ENCODE results near the gene SUGP1. TPM values are rescaled to one million over a fixed set of nuclear protein-coding genes. Genes with fewer than 3 reads are reported as not detected.
A peak's percentile ranks its signal among the peaks of the same experiment; 100 is the strongest.

Gene SUGP1
- total RNA-seq, 2 experiments from 2014 or later: 49.4 to 62.0 TPM

- DNase-seq: no peak
- CTCF ChIA-PET: no interaction called here
- no peaks in the 10 kb centered on the region for H3K27me3 Mint-ChIP-seq
- H3K27ac Mint-ChIP-seq: no peak overlapping the region
- H3K9me3 Mint-ChIP-seq (ENCODE audit: low read depth): no peaks in the 10 kb centered on the region
- POLR2A ChIA-PET: no interaction called here
- ATAC-seq: no peak
- no peaks in the 10 kb centered on the region for H3K4me1 Mint-ChIP-seq
- H3K4me3 Mint-ChIP-seq: no peak overlapping the region
- peaks cover 23% of the 10 kb centered on the region for H3K36me3 Mint-ChIP-seq (ENCODE audit: low read depth)
- intact Hi-C loops (cut with DNase I, micrococcal nuclease): no loop called here
These were observed 16.8 kb upstream of the SUGP1 start for GRCh38 chr19:19337120-19337519.

GRCh38 chr19:19336597-19336996 is 16.3 kb upstream of the SUGP1 start:
- H3K9me3 Mint-ChIP-seq (ENCODE audit: low read depth): no peaks in the 10 kb centered on the region
- no peak overlapping the region for H3K27ac Mint-ChIP-seq
- H3K36me3 Mint-ChIP-seq (ENCODE audit: low read depth): peaks cover 23% of the 10 kb centered on the region
- CTCF ChIA-PET: no interaction called here
- intact Hi-C loops (cut with DNase I, micrococcal nuclease): no loop called here
- H3K4me1 Mint-ChIP-seq: no peaks in the 10 kb centered on the region
- H3K27me3 Mint-ChIP-seq: no peaks in the 10 kb centered on the region
- POLR2A ChIA-PET: no interaction called here
- DNase-seq (no peak), ATAC-seq (no peak)
- H3K4me3 Mint-ChIP-seq: no peak overlapping the region

GRCh38 chr19:19335408-19336158 is 15.3 kb upstream of the SUGP1 start:
- Mint-ChIP-seq H3K27me3 (no peaks in the 10 kb centered on the region), H3K4me1 (no peaks in the 10 kb centered on the region), H3K27ac (no peak overlapping the region), H3K4me3 (no peak overlapping the region), H3K36me3 (ENCODE audit: low read depth) (peaks cover 23% of the 10 kb centered on the region), H3K9me3 (ENCODE audit: low read depth) (no peaks in the 10 kb centered on the region)
- ChIA-PET CTCF (interaction anchor here (0.7 kb wide), 1 partner anchor 460 kb away, joined by 3 read pairs; no protein-coding TSS in a partner anchor), POLR2A (no interaction called here)
- intact Hi-C loops (cut with DNase I, micrococcal nuclease): no loop called here
- ATAC-seq: no peak
- no peak for DNase-seq

- DNase-seq: no peak
- Mint-ChIP-seq H3K27me3 (no peaks in the 10 kb centered on the region), H3K36me3 (ENCODE audit: low read depth) (peaks cover 23% of the 10 kb centered on the region), H3K4me3 (no peak overlapping the region), H3K4me1 (no peaks in the 10 kb centered on the region), H3K9me3 (ENCODE audit: low read depth) (no peaks in the 10 kb centered on the region), H3K27ac (no peak overlapping the region)
- CTCF ChIA-PET: interaction anchor here (0.7 kb wide), 1 partner anchor 461 kb away, joined by 3 read pairs; no protein-coding TSS in a partner anchor
- intact Hi-C loops (cut with DNase I, micrococcal nuclease): no loop called here
- ATAC-seq: no peak
- POLR2A ChIA-PET: no interaction called here
These were observed 14.7 kb upstream of the SUGP1 start for GRCh38 chr19:19334989-19335344.

- H3K4me3 Mint-ChIP-seq: no peak overlapping the region
- intact Hi-C loops (cut with DNase I, micrococcal nuclease): no loop called here
- ChIA-PET CTCF (interaction anchor here (1.1 kb wide), 1 partner anchor 160 kb away, joined by 3 read pairs; no protein-coding TSS in a partner anchor), POLR2A (no interaction called here)
- no peak overlapping the region for H3K27ac Mint-ChIP-seq
- H3K27me3 Mint-ChIP-seq: no peaks in the 10 kb centered on the region
- peaks cover 25% of the 10 kb centered on the region for H3K36me3 Mint-ChIP-seq (ENCODE audit: low read depth)
- H3K4me1 Mint-ChIP-seq: peaks cover 2% of the 10 kb centered on the region
- no peak for ATAC-seq
- no peaks in the 10 kb centered on the region for H3K9me3 Mint-ChIP-seq (ENCODE audit: low read depth)
- DNase-seq: no peak
These were observed 14.0 kb upstream of the SUGP1 start for GRCh38 chr19:19334063-19334988.

- H3K27ac Mint-ChIP-seq: peak overlapping the region; percentile 74
- H3K36me3 Mint-ChIP-seq (ENCODE audit: low read depth): peaks cover 24% of the 10 kb centered on the region
- H3K4me1 Mint-ChIP-seq: peaks cover 29% of the 10 kb centered on the region
- POLR2A ChIA-PET: no interaction called here
- intact Hi-C loops (cut with DNase I, micrococcal nuclease): no loop called here
- peak; percentile 75 for ATAC-seq
- CTCF ChIA-PET: no interaction called here
- no peaks in the 10 kb centered on the region for H3K9me3 Mint-ChIP-seq (ENCODE audit: low read depth)
- H3K4me3 Mint-ChIP-seq: no peak overlapping the region
- peak; percentile 25 for DNase-seq
- no peaks in the 10 kb centered on the region for H3K27me3 Mint-ChIP-seq
These were observed 8.8 kb upstream of the SUGP1 start for GRCh38 chr19:19329126-19329525.

- intact Hi-C loops (cut with DNase I, micrococcal nuclease): no loop called here
- Mint-ChIP-seq H3K36me3 (ENCODE audit: low read depth) (peaks cover 29% of the 10 kb centered on the region), H3K27me3 (no peaks in the 10 kb centered on the region), H3K4me3 (no peak overlapping the region), H3K9me3 (ENCODE audit: low read depth) (no peaks in the 10 kb centered on the region), H3K27ac (no peak overlapping the region), H3K4me1 (peaks cover 38% of the 10 kb centered on the region)
- POLR2A ChIA-PET: no interaction called here
- ATAC-seq: no peak
- CTCF ChIA-PET: no interaction called here
- no peak for DNase-seq
These were observed 7.4 kb upstream of the SUGP1 start for GRCh38 chr19:19327672-19328071.

GRCh38 chr19:19324059-19324770 is 3.9 kb upstream of the SUGP1 start:
- CTCF ChIA-PET: interaction anchor here (0.5 to 1.7 kb wide), 4 partner anchors 9 to 331 kb away, joined by 3 to 6 read pairs (median 4); no protein-coding TSS in a partner anchor
- POLR2A ChIA-PET: interaction anchor here (1.1 kb wide), 1 partner anchor 14 kb away, joined by 3 read pairs; no protein-coding TSS in a partner anchor
- Mint-ChIP-seq H3K36me3 (ENCODE audit: low read depth) (peaks cover 27% of the 10 kb centered on the region), H3K4me3 (no peak overlapping the region), H3K27ac (peak overlapping the region; percentile 3), H3K4me1 (peaks cover 45% of the 10 kb centered on the region), H3K9me3 (ENCODE audit: low read depth) (no peaks in the 10 kb centered on the region), H3K27me3 (no peaks in the 10 kb centered on the region)
- DNase-seq (no peak), ATAC-seq (no peak)
- intact Hi-C loops (cut with DNase I, micrococcal nuclease): no loop called here

GRCh38 chr19:19321141-19321577 is 850 bp upstream of the SUGP1 start:
- CTCF ChIA-PET: interaction anchor here (0.7 to 1.3 kb wide), 3 partner anchors 26 to 132 kb away, joined by 3 read pairs; no protein-coding TSS in a partner anchor

GRCh38 chr19:19319732-19320360 is 463 bp downstream of the SUGP1 start:
- ATAC-seq (peak; percentile 1), DNase-seq (peak; percentile 36)
- H3K27me3 Mint-ChIP-seq: no peaks in the 10 kb centered on the region
- CTCF ChIA-PET: interaction anchor here (1.0 kb wide), 1 partner anchor 171 kb away, joined by 4 read pairs; no protein-coding TSS in a partner anchor
- peaks cover 38% of the 10 kb centered on the region for H3K4me1 Mint-ChIP-seq
- no peaks in the 10 kb centered on the region for H3K9me3 Mint-ChIP-seq (ENCODE audit: low read depth)
- intact Hi-C loops (cut with DNase I, micrococcal nuclease): loop anchor here (1.0 to 2.0 kb wide), 12 partner anchors 45 to 798 kb away; partner anchors contain the start of genes BORCS8 (in 2 of the 2), NR2C2AP (in 2 of the 2), RFXANK (in 2 of the 2) and ARMC6 (in 1 of the 2)
- peaks cover 17% of the 10 kb centered on the region for H3K36me3 Mint-ChIP-seq (ENCODE audit: low read depth)
- POLR2A ChIA-PET: no interaction called here
- peak overlapping the region; percentile 93 for H3K4me3 Mint-ChIP-seq
- H3K27ac Mint-ChIP-seq: peak overlapping the region; percentile 100

More at GRCh38 chr19:19321141-19321577, 850 bp upstream of the SUGP1 start:
- Mint-ChIP-seq H3K4me3 (peak overlapping the region; percentile 93), H3K36me3 (ENCODE audit: low read depth) (peaks cover 20% of the 10 kb centered on the region), H3K9me3 (ENCODE audit: low read depth) (no peaks in the 10 kb centered on the region), H3K27ac (peak overlapping the region; percentile 91), H3K4me1 (peaks cover 43% of the 10 kb centered on the region), H3K27me3 (no peaks in the 10 kb centered on the region)
- intact Hi-C loops (cut with DNase I, micrococcal nuclease): loop anchor here in 1 of 2 experiments (1.0 to 2.0 kb wide), 2 partner anchors 44 to 342 kb away; partner anchors contain the start of gene ATP13A1
- DNase-seq: peak; percentile 36
- POLR2A ChIA-PET: no interaction called here
- no peak for ATAC-seq
